HCT116 (cell line): ENCODE data around the gene OSGIN1. TPM values are rescaled to one million over a fixed set of nuclear protein-coding genes. Genes with fewer than 3 reads are reported as not detected.
A peak's percentile ranks its signal among the peaks of the same experiment; 100 is the strongest.

Experiments
- ATAC-seq: fragments of 200-7000 bp; cut with Tn5 transposase; 2 replicates; pipeline ENCODE4 v1.9.1; 2020; ENCODE audit warnings: mild to moderate bottlenecking, moderate library complexity
- BruUV-seq: library from RNA; stranded (reverse); fragments of 400-500 nt; replicated peaks from 2 replicates; lab custom pipeline; 2021; lab: Mats Ljungman, UMichigan
- CTCF ChIA-PET: fragments of 300-600 bp; sonication (Branson Sonifier 250); formaldehyde crosslinking; loops from one replicate; lab custom pipeline; 2021; ENCODE audit warnings: antibody characterized with exemption; lab: Charles Lee
- POLR2A ChIA-PET: fragments of 300-600, 350-600 bp; sonication (Branson Sonifier 250); formaldehyde crosslinking; loops from one replicate; lab custom pipeline; 2021; ENCODE audit warnings: antibody characterized with exemption; lab: Charles Lee
- RAD21 ChIA-PET, 2 experiments: fragments of 300-600 bp; sonication (Branson Sonifier 250); formaldehyde crosslinking; loops; one replicate each; lab custom pipeline; 2023; ENCODE audit warnings: low total read pairs in 2 of 2; ENCODE audit not compliant: uncharacterized antibody in 2 of 2, unreplicated experiment in 2 of 2, low non-redundant PET in 1 of 2; lab: Charles Lee
- DNase-seq: peaks from one replicate; pipeline ENCODE4 v3.0.0-alpha.2; 2010; ENCODE audit warnings: low read depth, low spot score
- H2AFZ ChIP-seq: fragments of 200-600 bp; shearing (Covaris generic), sonication (generic); 2 replicates; pipeline ENCODE4 v1.6.1; 2017; ENCODE audit warnings: low read depth, mixed run types, mixed read lengths, antibody characterized with exemption, low read length; ENCODE audit not compliant: poor library complexity, severe bottlenecking
- H3K27ac ChIP-seq: 2 replicates; pipeline ENCODE4 v1.5.1; 2012; ENCODE audit warnings: low read depth, low read length
- H3K27me3 ChIP-seq: fragments of 200-600 bp; sonication (generic); 2 replicates; pipeline ENCODE4 v1.6.1; 2016; ENCODE audit warnings: mixed run types, low read length, mixed read lengths; ENCODE audit not compliant: insufficient read depth
- H3K36me3 ChIP-seq, 2 experiments: fragments of 200-500 bp in 1 of 2; fragments of 200-600 bp in 1 of 2; sonication (Bioruptor generic) in 1 of 2; sonication (generic) in 1 of 2; 2 replicates each; pipeline versions ENCODE4 v1.5.1 to v1.6.1; 2014 to 2016; ENCODE audit warnings: low read length in 2 of 2, inconsistent platforms in 1 of 2, mixed read lengths in 1 of 2, mixed run types in 1 of 2; ENCODE audit not compliant: insufficient read depth in 2 of 2, control insufficient read depth in 1 of 2
- H3K4me1 ChIP-seq, 2 experiments: fragments of 200-600 bp in 1 of 2; sonication (generic) in 1 of 2; 2 replicates each; pipeline versions ENCODE4 v1.5.1 to v1.6.1; 2012 to 2017; ENCODE audit warnings: low read length in 2 of 2, inconsistent platforms in 1 of 2, mild to moderate bottlenecking in 1 of 2, mixed read lengths in 1 of 2, mixed run types in 1 of 2, moderate library complexity in 1 of 2; ENCODE audit not compliant: insufficient read depth in 2 of 2, control insufficient read depth in 1 of 2
- H3K4me2 ChIP-seq: fragments of 200-600 bp; sonication (generic); 2 replicates; pipeline ENCODE4 v1.6.1; 2017; ENCODE audit warnings: mixed run types, low read length, mixed read lengths
- H3K4me3 ChIP-seq, 2 experiments: fragments of 200-600 bp in 1 of 2; sonication (generic) in 1 of 2; replicated peaks in 1 of 2; 2 replicates each; pipeline ENCODE4 v1.5.1; 2011 to 2016; ENCODE audit warnings: low read length in 2 of 2, control low read depth in 1 of 2, low read depth in 1 of 2, mild to moderate bottlenecking in 1 of 2, mixed read lengths in 1 of 2, mixed run types in 1 of 2
- H3K79me2 ChIP-seq: fragments of 200-600 bp; sonication (generic); 2 replicates; pipeline ENCODE4 v1.6.1; 2017; ENCODE audit warnings: mild to moderate bottlenecking, mixed run types, low read length, moderate library complexity, mixed read lengths; ENCODE audit not compliant: insufficient read depth
- H3K9ac ChIP-seq: fragments of 200-600 bp; sonication (generic); 2 replicates; pipeline ENCODE4 v1.6.1; 2016; ENCODE audit warnings: low read length, mixed read lengths
- H3K9me2 ChIP-seq: fragments of 200-600 bp; sonication (generic), shearing (Covaris generic); 2 replicates; pipeline ENCODE4 v1.6.1; 2017; ENCODE audit warnings: mixed run types, mild to moderate bottlenecking, moderate library complexity; ENCODE audit not compliant: insufficient read depth
- H3K9me3 ChIP-seq, 2 experiments: fragments of 200-500 bp in 1 of 2; fragments of 200-600 bp in 1 of 2; sonication (Bioruptor generic) in 1 of 2; sonication (generic) in 1 of 2; 2 replicates each; pipeline ENCODE4 v1.6.1; 2014 to 2017; ENCODE audit warnings: low read length in 2 of 2, mixed read lengths in 2 of 2, inconsistent platforms in 1 of 2, low read depth in 1 of 2, mild to moderate bottlenecking in 1 of 2, mixed run types in 1 of 2, moderate library complexity in 1 of 2; ENCODE audit not compliant: control insufficient read depth in 1 of 2, insufficient read depth in 1 of 2
- H4K20me1 ChIP-seq: fragments of 200-600 bp; sonication (generic), shearing (Covaris generic); 2 replicates; pipeline ENCODE4 v1.6.1; 2017; ENCODE audit warnings: mixed run types, mild to moderate bottlenecking, moderate library complexity; ENCODE audit not compliant: insufficient read depth
- ATF3 ChIP-seq: IDR thresholded peaks from 2 replicates; pipeline ENCODE4 v1.6.1; 2012
- CBX3 ChIP-seq: IDR thresholded peaks from 2 replicates; pipeline ENCODE4 v1.6.1; 2012; ENCODE audit warnings: low read depth
- EGR1 ChIP-seq: IDR thresholded peaks from 2 replicates; pipeline ENCODE4 v1.6.1; 2012; ENCODE audit warnings: low read depth
- ELF1 ChIP-seq: IDR thresholded peaks from 2 replicates; pipeline ENCODE4 v1.6.1; 2012; ENCODE audit warnings: low read depth, borderline replicate concordance
- EZH2 ChIP-seq: fragments of 200-600 bp; sonication (generic); IDR thresholded peaks from 2 replicates; pipeline ENCODE4 v1.6.1; 2017; ENCODE audit warnings: antibody characterized with exemption, mixed run types
- EZH2phosphoT487 ChIP-seq: fragments of 200-600 bp; IDR thresholded peaks from 2 replicates; pipeline ENCODE4 v1.6.1; 2018; ENCODE audit warnings: antibody characterized with exemption, borderline replicate concordance
- JUND ChIP-seq: IDR thresholded peaks from 2 replicates; pipeline ENCODE4 v1.6.1; 2012
- MAX ChIP-seq: IDR thresholded peaks from 2 replicates; pipeline ENCODE4 v1.6.1; 2012
- POLR2A ChIP-seq: IDR thresholded peaks from 2 replicates; pipeline ENCODE4 v1.7.0; 2011; ENCODE audit warnings: borderline replicate concordance; ENCODE audit not compliant: insufficient read depth, insufficient read length; ENCODE audit errors: extremely low read depth
- SIN3A ChIP-seq: IDR thresholded peaks from 2 replicates; pipeline ENCODE4 v1.6.1; 2012; ENCODE audit warnings: low read depth
- SP1 ChIP-seq: IDR thresholded peaks from 2 replicates; pipeline ENCODE4 v1.6.1; 2012; ENCODE audit warnings: low read depth
- SRF ChIP-seq: IDR thresholded peaks from 2 replicates; pipeline ENCODE4 v1.6.1; 2012; ENCODE audit warnings: low read depth
- ZNF274 ChIP-seq: fragments of 200-500 bp; sonication (Bioruptor generic); IDR thresholded peaks from 2 replicates; pipeline ENCODE4 v1.6.1; 2014; ENCODE audit warnings: mild to moderate bottlenecking, low read depth, low read length, inconsistent platforms
- intact Hi-C: fragments of 100-400 bp; cut with micrococcal nuclease; formaldehyde crosslinking; loops from 2 replicates; pipeline ENCODE4 v1.10.0; 2022
- total RNA-seq: library from RNA; stranded (reverse); gene quantifications from one replicate; pipeline ENCODE4 v1.2.1, GENCODE V29; 2021; ENCODE audit not compliant: unreplicated experiment
- TF ChIP-seq, protein P1 (sequence below), 3 experiments: fragments of 200-600 bp in 1 of 3; sonication (generic) in 1 of 3; IDR thresholded peaks in 2 of 3; conservative IDR thresholded peaks in 1 of 3; 2 replicates each; pipeline ENCODE4 v1.5.1; 2012 to 2017; ENCODE audit warnings: low read depth in 2 of 3, low read length in 2 of 3, antibody characterized with exemption in 1 of 3, borderline replicate concordance in 1 of 3, control low read depth in 1 of 3, mild to moderate bottlenecking in 1 of 3, mixed read lengths in 1 of 3, mixed run types in 1 of 3, moderate library complexity in 1 of 3; ENCODE audit not compliant: insufficient read depth in 1 of 3

The OSGIN1 gene
- total RNA-seq, 1 experiment from 2014 or later = 19.8 TPM

DNA sequence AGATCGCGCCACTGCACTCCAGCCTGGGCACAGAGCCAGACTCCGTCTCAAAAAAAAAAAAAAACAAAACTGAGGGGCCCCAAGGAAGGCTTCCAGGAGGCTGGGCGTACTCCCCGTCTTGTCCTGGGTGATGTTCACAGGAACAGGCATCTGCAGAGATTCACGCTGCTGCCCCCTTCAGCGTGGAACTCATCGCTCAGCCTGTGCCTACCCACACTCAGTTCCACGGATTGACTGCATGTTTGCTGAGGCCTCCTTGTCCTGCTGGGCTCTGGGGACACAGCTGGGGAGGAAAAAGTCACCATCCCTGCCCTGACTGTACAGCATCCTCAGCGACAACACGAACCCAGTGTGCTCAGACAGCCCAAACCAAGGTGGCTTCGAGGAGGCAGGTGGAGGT is 12.9 kb upstream of the OSGIN1 start:
- H3K79me2 ChIP-seq = no peaks in the 10 kb centered on the region
- peak; percentile 71 for ATAC-seq
- H3K9ac ChIP-seq = no peak overlapping the region
- TF ChIP-seq, protein P1, sequence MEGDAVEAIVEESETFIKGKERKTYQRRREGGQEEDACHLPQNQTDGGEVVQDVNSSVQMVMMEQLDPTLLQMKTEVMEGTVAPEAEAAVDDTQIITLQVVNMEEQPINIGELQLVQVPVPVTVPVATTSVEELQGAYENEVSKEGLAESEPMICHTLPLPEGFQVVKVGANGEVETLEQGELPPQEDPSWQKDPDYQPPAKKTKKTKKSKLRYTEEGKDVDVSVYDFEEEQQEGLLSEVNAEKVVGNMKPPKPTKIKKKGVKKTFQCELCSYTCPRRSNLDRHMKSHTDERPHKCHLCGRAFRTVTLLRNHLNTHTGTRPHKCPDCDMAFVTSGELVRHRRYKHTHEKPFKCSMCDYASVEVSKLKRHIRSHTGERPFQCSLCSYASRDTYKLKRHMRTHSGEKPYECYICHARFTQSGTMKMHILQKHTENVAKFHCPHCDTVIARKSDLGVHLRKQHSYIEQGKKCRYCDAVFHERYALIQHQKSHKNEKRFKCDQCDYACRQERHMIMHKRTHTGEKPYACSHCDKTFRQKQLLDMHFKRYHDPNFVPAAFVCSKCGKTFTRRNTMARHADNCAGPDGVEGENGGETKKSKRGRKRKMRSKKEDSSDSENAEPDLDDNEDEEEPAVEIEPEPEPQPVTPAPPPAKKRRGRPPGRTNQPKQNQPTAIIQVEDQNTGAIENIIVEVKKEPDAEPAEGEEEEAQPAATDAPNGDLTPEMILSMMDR (IDR thresholded peaks at IDR 0.05 in 2 of 3, conservative IDR thresholded peaks at IDR 0.05 in 1 of 3; ENCODE audit: borderline replicate concordance in 1 of 3, insufficient read depth in 1 of 3, low read depth in 2 of 3, low read length in 2 of 3) = 0 out of 6 replicates have a peak, but pooled peaks of 1 of the 3 experiments have one; percentile 8
- no peak for TF ChIP-seq ATF3
- DNase-seq = no peak
- H3K4me2 ChIP-seq = no peak overlapping the region
- no peak overlapping the region for H3K27ac ChIP-seq
- peaks cover 0 to 10% of the 10 kb centered on the region in 2 experiments; a peak in 1 of 4 replicates for H3K4me1 ChIP-seq
- RAD21 ChIA-PET = no interaction called here
- no TSS peak for BruUV-seq
- H3K27me3 ChIP-seq = no peaks in the 10 kb centered on the region
- H2AFZ ChIP-seq = no peak overlapping the region
- H3K4me3 ChIP-seq = no peak overlapping the region
- CTCF ChIA-PET = no interaction called here
- intact Hi-C loops = no loop called here
- H3K36me3 ChIP-seq = no peaks in the 10 kb centered on the region
- H3K9me2 ChIP-seq = no peaks in the 10 kb centered on the region
- H3K9me3 ChIP-seq = no peaks in the 10 kb centered on the region
- POLR2A ChIA-PET = no interaction called here
- H4K20me1 ChIP-seq = no peaks in the 10 kb centered on the region

GRCh38 chr16:83940630-83941378 is 12.2 kb upstream of the OSGIN1 start:
- H3K4me3 ChIP-seq = no peak overlapping the region
- H2AFZ ChIP-seq = no peak overlapping the region
- ChIA-PET RAD21 (no interaction called here), CTCF (interaction anchor here (0.6 kb wide), 1 partner anchor 97 kb away, joined by 3 read pairs; no protein-coding TSS in a partner anchor), POLR2A (no interaction called here)
- no TSS peak for BruUV-seq
- no peak for ATAC-seq
- intact Hi-C loops = no loop called here
- TF ChIP-seq ELF1 (no peak), SIN3A (no peak), ZNF274 (no peak), POLR2A (no peak), SRF (no peak), CBX3 (no peak), EGR1 (no peak), EZH2 (no peak), MAX (no peak), EZH2phosphoT487 (no peak), SP1 (no peak), JUND (no peak)
- no peak for DNase-seq
- H3K27ac ChIP-seq = no peak overlapping the region
- H3K9me2 ChIP-seq = no peaks in the 10 kb centered on the region
- no peaks in the 10 kb centered on the region for H3K36me3 ChIP-seq
- H4K20me1 ChIP-seq = no peaks in the 10 kb centered on the region
- no peak overlapping the region for H3K4me2 ChIP-seq
- peaks cover 0 to 10% of the 10 kb centered on the region in 2 experiments; a peak in 1 of 4 replicates for H3K4me1 ChIP-seq
- no peaks in the 10 kb centered on the region for H3K27me3 ChIP-seq
- no peaks in the 10 kb centered on the region for H3K9me3 ChIP-seq
- H3K79me2 ChIP-seq = no peaks in the 10 kb centered on the region
- no peak overlapping the region for H3K9ac ChIP-seq
